ENCODE results near the gene SH3BP1. TPM values are rescaled to one million over a fixed set of nuclear protein-coding genes. Genes with fewer than 3 reads are reported as not detected.

SH3BP1 gene
- total RNA-seq, 1 donor from 2014 or later: 8.4 TPM

- no peak for DNase-seq
Observed at GRCh38 chr22:37616201-37617083, 23.0 kb upstream of the SH3BP1 start.

GRCh38 chr22:37617431-37617830 is 22.0 kb upstream of the SH3BP1 start:
- no peak for DNase-seq

GRCh38 chr22:37618072-37618656 is 21.3 kb upstream of the SH3BP1 start:
- no peak for DNase-seq

- DNase-seq: no peak
Observed at GRCh38 chr22:37618674-37619073, 20.8 kb upstream of the SH3BP1 start.

GRCh38 chr22:37619991-37620390 is 19.5 kb upstream of the SH3BP1 start:
- DNase-seq: no peak

- DNase-seq: no peak
Observed at GRCh38 chr22:37621352-37621860, 18.1 kb upstream of the SH3BP1 start.

GRCh38 chr22:37623075-37624016 is 16.1 kb upstream of the SH3BP1 start:
- peak; percentile 30 for DNase-seq

- no peak for DNase-seq
Observed at GRCh38 chr22:37624017-37624365, 15.5 kb upstream of the SH3BP1 start.

GRCh38 chr22:37624876-37625275 is 14.6 kb upstream of the SH3BP1 start:
- no peak for DNase-seq

GRCh38 chr22:37625737-37626136 is 13.7 kb upstream of the SH3BP1 start:
- no peak for DNase-seq

GRCh38 chr22:37626144-37626543 is 13.3 kb upstream of the SH3BP1 start:
- DNase-seq: no peak

- DNase-seq: no peak
Observed at GRCh38 chr22:37626556-37627075, 12.9 kb upstream of the SH3BP1 start.

- no peak for DNase-seq
Observed at GRCh38 chr22:37627121-37627520, 12.3 kb upstream of the SH3BP1 start.

GRCh38 chr22:37627545-37627944 is 11.9 kb upstream of the SH3BP1 start:
- no peak for DNase-seq

- no peak for DNase-seq
Observed at GRCh38 chr22:37628830-37629229, 10.6 kb upstream of the SH3BP1 start.

- DNase-seq: no peak
Observed at GRCh38 chr22:37629928-37630327, 9.5 kb upstream of the SH3BP1 start.

GRCh38 chr22:37630839-37631435 is 8.5 kb upstream of the SH3BP1 start:
- DNase-seq: no peak

- no peak for DNase-seq
Observed at GRCh38 chr22:37631448-37632173, 7.9 kb upstream of the SH3BP1 start.

- no peak for DNase-seq
Observed at GRCh38 chr22:37632174-37633088, 7.0 kb upstream of the SH3BP1 start.

- DNase-seq: no peak
Observed at GRCh38 chr22:37633089-37633624, 6.3 kb upstream of the SH3BP1 start.

Measured in skin of body (tissue), 2 donors.